GM12864 (cell line): ENCODE data around the gene SORD.

ENCODE experiments used
- DNase-seq: peaks from one replicate; pipeline ENCODE4 v3.0.0-alpha.2; 2011; ENCODE audit warnings: low read depth
- H3K4me3 ChIP-seq: 2 replicates; pipeline ENCODE4 v1.5.1; 2011; ENCODE audit warnings: mild to moderate bottlenecking, low read depth, low read length, control low read depth
- TF ChIP-seq, protein P1 (sequence below): IDR thresholded peaks from 2 replicates; pipeline ENCODE4 v1.5.1; 2011; ENCODE audit warnings: low read depth, mild to moderate bottlenecking, moderate library complexity, low read length, control low read depth, inconsistent platforms; ENCODE audit errors: missing control alignments

Gene SORD

DNA sequence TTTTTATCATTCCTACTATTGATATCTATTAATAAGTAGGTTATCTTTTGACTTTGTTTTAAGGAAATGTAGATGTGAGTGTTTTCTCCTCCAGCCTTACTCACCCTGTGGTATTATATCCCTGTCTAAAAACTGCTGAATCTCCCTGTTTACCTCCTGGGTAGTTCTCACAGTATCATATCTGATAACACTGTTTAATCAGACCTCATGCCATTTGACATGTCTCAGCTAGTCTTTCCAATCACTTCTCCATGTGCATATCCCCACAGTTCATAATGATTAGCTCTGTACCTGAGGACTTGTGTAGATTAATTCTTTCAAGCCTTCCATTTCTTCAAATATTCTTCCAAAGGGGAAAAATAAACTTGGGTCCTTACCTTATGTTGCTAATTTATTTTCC, 60.2 kb downstream of the SORD start:
- TF ChIP-seq, protein P1, sequence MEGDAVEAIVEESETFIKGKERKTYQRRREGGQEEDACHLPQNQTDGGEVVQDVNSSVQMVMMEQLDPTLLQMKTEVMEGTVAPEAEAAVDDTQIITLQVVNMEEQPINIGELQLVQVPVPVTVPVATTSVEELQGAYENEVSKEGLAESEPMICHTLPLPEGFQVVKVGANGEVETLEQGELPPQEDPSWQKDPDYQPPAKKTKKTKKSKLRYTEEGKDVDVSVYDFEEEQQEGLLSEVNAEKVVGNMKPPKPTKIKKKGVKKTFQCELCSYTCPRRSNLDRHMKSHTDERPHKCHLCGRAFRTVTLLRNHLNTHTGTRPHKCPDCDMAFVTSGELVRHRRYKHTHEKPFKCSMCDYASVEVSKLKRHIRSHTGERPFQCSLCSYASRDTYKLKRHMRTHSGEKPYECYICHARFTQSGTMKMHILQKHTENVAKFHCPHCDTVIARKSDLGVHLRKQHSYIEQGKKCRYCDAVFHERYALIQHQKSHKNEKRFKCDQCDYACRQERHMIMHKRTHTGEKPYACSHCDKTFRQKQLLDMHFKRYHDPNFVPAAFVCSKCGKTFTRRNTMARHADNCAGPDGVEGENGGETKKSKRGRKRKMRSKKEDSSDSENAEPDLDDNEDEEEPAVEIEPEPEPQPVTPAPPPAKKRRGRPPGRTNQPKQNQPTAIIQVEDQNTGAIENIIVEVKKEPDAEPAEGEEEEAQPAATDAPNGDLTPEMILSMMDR, result no peak
- H3K4me3 ChIP-seq, result no peak overlapping the region
- DNase-seq, result no peak

DNA sequence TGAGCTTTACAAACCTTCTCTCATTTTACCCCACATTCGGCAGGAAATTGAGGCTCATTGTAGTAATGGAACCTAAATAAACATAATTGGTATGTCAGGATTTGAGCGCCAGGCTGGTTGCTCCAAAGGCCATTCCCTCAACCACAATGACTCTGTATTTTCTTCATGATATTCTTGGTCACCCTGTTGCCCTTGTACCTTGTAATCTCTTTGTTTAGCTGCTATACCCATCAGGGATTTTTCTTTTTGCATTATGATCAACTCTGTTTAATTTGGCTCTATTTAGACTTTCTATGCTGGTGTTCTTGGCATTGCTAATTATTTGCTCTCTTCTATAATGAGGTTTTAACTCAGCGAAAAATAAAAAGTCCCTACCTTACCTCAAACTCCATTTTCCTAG, 61.2 kb downstream of the SORD start:
- no peak overlapping the region for H3K4me3 ChIP-seq
- TF ChIP-seq, protein P1, result no peak
- no peak for DNase-seq

DNA sequence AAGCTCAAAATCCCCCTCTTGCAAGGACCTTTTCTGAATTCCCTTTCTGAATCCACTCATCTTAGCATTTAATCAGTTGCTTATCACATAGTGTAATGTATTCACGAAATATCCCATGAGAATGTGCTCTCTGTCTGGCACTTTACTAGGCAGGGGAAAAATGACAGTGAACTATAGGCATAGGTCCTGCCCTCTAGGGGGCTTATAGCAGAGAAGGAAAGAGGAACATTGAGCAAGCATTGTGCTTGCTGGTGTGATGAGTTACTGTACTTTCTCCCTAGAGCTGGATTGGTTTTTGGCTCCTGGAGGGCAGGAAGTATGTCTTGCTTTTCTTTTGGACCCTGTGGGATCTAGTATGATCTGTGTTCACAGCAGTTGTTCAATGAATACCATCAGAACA, 64.5 kb downstream of the SORD start:
- no peak overlapping the region for H3K4me3 ChIP-seq
- TF ChIP-seq, protein P1, result peak; percentile 31
- DNase-seq, result no peak

DNA sequence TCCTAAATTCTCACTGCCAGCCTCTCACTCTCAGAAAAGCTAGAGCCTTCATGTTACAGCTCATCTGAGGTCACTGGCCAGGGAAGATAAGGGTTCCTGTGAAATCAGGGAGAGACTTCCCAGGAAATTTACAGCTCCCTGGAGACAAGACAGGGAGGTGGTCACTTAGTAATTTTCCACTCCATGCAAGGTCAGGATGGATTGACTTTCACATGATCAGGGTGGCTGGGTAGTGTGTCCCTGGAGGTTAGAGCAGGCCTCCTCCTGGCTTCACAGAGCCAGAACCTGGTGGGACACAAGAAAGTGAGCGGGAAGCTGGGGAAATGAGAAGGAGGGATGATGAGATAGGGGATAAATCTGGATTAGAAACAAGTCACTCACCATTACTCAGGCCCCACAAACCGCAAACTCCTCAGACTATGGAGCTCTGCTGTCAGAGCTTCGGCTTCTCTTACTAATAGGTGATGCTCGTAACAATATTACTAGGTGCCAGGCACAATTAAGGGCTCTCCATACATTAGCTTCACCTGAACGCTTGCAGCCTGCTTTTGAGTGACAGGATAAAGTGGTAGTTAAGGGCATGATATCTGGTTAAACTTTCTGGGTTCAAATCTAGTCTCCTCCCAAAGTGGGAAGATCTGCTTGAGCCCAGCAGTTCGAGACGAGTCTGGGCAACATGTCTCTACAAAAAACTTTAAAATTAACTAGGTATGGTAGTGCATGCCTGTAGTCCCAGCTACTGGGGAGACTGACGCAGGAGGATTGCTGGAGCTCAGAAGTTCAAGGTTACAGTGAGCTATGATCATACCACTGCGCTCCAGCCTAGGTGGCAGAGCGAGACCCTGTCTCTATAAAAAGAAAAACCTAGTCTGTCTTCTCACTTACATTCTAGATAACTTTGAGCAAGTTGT, 66.1 kb downstream of the SORD start:
- TF ChIP-seq, protein P1, result no peak
- H3K4me3 ChIP-seq, result no peak overlapping the region
- DNase-seq, result no peak

DNA sequence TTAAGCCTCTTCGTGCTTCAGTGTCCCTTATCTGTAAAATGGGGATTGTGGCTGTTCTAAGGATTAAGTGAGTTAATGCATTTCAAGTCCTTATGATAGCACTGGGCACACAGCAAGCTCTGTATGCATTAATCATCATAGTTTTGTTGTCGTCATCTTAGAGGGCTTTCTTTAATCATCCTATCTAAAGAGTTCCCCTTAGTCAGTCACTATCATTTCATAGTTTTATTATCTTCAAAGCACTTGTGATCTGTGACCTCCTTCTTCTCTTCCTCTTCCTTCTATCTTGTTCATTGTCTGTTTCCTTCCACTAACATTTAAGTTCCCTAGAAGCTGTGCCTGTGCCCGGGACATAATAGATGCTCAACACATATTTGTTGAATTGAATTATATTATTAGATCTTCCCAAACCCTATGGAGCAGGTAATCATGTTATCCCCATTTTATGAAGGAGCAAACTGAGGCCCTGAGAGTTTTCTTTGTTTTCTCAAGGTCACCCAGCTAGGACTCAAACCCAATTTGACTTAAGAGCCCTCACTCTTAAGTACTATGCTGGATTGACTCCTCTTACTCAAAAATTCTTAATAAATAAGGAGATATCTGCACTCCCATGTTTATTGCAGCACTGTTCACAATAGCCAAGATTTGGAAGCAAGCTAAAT, 66.8 kb downstream of the SORD start:
- H3K4me3 ChIP-seq, result no peak overlapping the region
- TF ChIP-seq, protein P1, result no peak
- DNase-seq, result no peak

DNA sequence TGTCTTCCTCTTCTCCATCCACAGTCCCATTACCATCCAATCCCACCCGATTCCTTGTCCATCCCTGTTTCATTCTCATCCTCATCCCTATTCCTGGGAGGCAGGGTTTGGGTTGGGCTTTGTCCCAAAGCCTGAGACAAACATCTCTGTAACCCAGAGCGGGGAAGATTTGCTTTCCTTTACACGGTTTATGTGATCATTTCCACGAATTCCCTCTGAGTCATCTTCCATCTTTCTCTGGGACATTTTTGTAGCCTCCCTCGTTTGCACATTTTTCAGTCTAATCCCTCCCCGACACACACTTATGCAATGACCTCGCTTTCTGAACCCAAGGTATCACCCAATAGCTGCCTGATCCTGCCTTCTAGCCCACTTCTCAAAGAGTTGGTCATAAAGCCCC, 68.2 kb downstream of the SORD start:
- TF ChIP-seq, protein P1, result no peak
- no peak overlapping the region for H3K4me3 ChIP-seq
- DNase-seq, result no peak
